SW480 (cell line): ENCODE measurements around the gene TTC34.

Experiments
- DNase-seq: peaks from one replicate; pipeline ENCODE4 v3.0.0-alpha.2; 2016; ENCODE audit warnings: low spot score

Gene TTC34

DNA sequence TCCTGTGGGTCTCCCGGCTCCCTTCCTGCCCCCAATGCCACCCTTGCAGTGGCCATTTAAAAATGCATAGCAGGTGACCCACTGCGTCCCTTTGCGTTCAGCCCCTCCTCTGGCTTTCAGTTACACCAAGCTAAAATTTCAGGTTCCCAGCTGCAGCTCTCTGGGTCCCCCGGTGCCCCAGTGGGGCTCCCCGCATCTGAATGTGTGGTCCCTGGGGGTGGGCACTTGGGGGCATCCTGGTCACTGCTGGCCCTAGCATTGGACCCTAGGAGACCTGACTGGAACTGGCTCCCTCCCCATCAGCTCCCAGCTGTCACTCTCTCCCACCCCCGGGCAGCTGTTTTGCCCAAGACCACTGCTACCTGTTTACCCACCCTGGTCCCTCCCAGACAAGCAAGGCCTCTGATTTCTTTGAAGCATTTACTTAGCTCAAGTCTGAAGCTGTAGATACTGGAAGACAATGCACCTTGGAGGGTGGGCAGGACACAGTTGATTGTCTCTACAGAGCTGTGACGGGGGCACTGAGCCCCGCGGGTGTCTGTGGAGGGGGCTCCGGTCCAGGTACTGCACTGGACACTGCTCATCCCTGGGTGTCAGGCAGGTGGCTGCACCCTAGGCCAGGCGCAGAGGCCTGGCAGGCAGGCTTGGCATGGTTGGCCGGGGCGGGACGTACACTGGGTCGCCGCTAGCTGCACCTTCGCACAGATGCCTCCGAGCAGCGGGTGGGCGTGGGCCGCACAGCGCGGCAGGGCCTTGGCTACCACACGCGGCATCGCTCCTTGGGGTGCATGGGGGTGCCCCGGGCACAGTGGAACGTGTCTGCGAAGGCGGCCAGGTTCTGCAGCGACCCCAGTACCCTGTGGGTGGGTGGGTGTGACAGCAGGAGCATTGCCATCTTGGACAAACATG, 211.0 kb downstream of the TTC34 start:
- DNase-seq: no peak

DNA sequence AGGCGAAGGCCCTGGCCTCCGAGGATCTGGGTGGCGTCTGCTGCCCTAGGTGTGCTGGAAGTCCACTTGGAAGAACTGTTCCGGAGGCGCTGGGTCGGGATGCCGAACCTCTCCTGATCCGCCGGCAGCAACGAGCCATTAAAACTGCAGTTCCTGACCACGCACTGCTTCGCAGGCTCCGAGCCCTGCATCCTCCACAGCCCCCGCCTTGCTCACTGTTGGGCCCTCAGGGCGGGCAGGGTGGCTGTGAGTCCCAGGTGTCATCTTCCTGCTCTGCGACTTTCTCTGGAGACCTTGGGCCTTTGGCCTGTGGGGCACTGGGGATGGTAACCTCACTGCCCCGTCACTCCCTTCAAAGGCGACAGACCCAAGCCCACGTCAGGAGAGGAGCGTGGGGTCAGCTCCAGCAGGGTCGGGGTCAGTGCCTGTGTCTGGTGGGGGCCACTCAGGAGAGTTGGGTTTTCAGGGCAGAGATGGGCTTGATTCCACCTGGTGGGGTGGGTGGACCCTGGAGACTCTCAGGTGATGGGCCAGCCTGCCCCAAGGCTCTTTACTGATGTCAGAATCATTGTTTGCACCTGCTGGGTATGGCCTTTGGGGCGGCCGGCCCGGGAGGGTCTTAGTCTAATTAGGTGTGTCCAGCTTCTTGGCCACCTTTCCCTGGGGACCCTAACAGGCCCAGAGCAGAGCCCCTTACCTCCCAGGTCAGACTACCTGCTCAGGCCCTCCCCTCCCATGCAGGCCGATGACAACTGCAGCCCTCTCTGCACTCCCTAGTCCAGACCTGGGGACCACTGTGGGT, 211.9 kb downstream of the TTC34 start:
- DNase-seq: no peak

GRCh38 chr1:2588661-2589430, 212.6 kb downstream of the TTC34 start:
- no peak for DNase-seq

GRCh38 chr1:2587860-2588571, 213.5 kb downstream of the TTC34 start:
- DNase-seq: no peak

DNA sequence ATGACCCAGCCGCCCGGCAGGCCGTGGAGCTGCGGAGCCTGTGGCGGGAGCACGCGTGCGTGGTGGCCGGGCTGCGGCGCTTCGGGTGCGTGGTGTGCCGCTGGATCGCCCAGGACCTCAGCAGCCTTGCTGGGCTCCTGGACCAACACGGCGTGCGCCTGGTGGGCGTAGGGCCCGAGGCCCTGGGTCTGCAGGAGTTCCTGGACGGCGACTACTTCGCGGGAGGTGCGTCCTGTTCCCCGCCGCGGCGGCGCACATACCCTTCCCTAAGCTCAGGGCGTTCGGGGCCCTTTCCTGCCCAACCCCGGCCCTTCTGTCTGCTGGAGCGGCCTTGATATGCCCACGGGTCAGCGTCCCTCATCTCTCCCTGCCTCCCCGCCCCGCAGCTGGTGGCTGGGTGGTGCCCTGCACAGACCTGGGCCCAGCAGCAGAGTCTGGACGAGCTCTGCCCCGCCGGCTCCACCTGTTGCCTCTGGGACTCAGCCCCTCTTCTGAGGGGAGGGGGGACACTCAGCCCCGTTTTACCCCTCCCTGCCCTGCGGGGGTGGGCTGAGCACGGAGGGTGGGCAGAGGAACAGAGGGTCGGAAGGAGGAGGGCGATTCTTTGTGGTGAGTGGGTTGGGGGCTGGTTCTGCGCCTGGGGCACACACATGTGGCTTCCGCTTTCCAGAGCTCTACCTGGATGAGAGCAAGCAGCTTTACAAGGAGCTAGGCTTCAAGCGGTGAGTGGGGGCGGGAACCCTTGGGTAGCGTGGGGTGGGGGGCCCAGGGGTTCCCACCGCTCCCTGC, 214.2 kb downstream of the TTC34 start:
- peak; percentile 29 for DNase-seq

DNA sequence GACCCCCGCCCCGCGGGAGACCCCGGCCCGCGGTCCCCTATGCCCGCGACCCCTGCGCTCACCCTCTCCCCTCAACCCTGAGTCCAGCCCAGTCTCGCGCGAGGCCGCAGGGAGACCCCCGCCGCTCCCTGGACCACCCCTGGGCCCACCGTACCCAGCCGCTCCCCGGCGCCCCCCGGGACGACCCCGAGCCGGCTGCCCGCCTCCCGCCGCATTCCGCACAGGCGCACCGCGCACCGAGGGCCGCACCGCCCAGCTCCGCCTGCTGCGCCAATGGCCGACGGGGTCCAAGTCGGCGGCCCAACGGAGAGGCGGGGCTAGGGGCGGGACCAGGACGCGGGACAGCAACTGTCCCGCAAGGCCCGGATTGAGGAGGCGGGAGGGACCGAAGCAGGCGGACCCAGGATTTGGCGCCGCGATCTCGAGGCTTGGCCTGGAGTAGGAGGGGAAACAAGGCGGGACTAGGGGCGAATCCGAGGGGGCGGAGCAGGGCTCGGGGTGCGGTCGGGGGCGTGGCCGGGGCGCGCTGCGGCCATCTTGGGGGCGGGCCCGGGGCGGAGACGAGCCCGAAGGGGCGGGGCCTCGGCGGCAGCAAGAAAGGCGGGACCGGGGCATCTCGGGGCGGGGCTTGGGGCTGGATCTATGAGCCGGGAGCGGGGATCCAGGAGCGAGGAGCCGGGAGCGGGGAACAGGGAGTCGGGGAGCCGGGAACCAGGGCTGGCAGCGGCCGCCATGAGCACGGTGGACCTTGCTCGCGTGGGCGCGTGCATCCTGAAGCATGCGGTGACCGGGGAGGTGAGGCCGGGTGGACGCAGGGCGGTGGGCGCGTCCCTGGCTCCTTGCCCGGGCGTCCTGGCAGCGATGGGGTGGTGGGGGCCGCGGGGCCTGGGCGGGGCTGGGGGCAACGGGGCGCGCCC, 215.1 kb downstream of the TTC34 start, which contains the start of gene PRXL2B:
Gene PRXL2B (plus strand): TSS at position 624 of the 917 bp plus-strand sequence. CDS start 109 bp downstream, at position 733.
- DNase-seq: peak; percentile 98
